NT2/D1 (cell line): ENCODE data around the gene KDM4C.
"Not testable (repeated sequence)": the region's sequence is repeated elsewhere in the genome, so short reads cannot be mapped to it uniquely, and the experiment has no call there.

Experiments
- SUZ12 ChIP-seq: IDR thresholded peaks from 2 replicates; pipeline ENCODE4 v1.6.1; 2011; ENCODE audit not compliant: insufficient read length, insufficient read depth; ENCODE audit errors: extremely low read depth
- YY1 ChIP-seq: IDR thresholded peaks from 2 replicates; pipeline ENCODE4 v1.6.1; 2011; ENCODE audit not compliant: insufficient read length, insufficient read depth
- ZNF274 ChIP-seq: IDR thresholded peaks from 2 replicates; pipeline ENCODE4 v1.6.1; 2011; ENCODE audit warnings: mild to moderate bottlenecking, low read depth, low read length

DNA sequence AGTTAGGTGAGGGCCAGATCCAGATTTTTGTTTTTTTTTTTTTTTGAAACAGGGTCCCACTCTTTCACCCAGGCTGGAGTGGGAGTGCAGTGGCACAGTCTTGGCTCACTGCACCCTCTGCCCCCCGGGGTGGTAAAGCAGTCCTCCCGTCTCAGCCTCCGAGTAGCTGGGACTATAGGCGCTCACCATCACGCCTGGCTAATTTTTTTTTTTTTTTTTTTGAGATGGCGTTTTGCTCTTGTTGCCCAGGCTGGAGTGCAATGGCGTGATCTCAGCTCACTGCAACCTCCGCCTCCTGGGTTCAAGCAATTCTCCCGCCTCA, 31.2 kb downstream of the KDM4C start:
- TF ChIP-seq YY1, ZNF274, SUZ12: not testable (repeated sequence)
